AG09319 (cell line): ENCODE data around the gene SOS1.

Experiments
- DNase-seq: peaks from one replicate; pipeline ENCODE4 v3.0.0-alpha.2; 2010; ENCODE audit warnings: low read depth; ENCODE audit errors: extremely low read depth
- CTCF ChIP-seq: IDR thresholded peaks from 2 replicates; pipeline ENCODE4 v1.5.1; 2011; ENCODE audit warnings: low read depth, mild to moderate bottlenecking, inconsistent platforms, low read length, moderate library complexity

The SOS1 gene

GRCh38 chr2:39050109-39050508 is 70.7 kb downstream of the SOS1 start:
- no peak for TF ChIP-seq CTCF
- no peak for DNase-seq

GRCh38 chr2:39039072-39039471 is 81.8 kb downstream of the SOS1 start:
- no peak for DNase-seq
- no peak for TF ChIP-seq CTCF

- DNase-seq = no peak
- no peak for TF ChIP-seq CTCF
These were observed 86.9 kb downstream of the SOS1 start for GRCh38 chr2:39033980-39034379.

- no peak for TF ChIP-seq CTCF
- DNase-seq = no peak
These were observed 93.4 kb downstream of the SOS1 start for GRCh38 chr2:39027421-39027820.

- no peak for DNase-seq
These were observed 96.0 kb downstream of the SOS1 start for GRCh38 chr2:39024833-39025232.

GRCh38 chr2:39023649-39024048 is 97.2 kb downstream of the SOS1 start:
- no peak for TF ChIP-seq CTCF
- DNase-seq = no peak

More at GRCh38 chr2:39024833-39025232, 96.0 kb downstream of the SOS1 start:
- TF ChIP-seq CTCF = no peak

- no peak for DNase-seq
- no peak for TF ChIP-seq CTCF
These were observed 98.1 kb downstream of the SOS1 start for GRCh38 chr2:39022642-39023235.
